Keratinocyte (primary cell): ENCODE measurements around the gene ABCA3.

Source experiments
- CTCF ChIP-seq, 3 experiments: IDR thresholded peaks in 1 of 3; conservative IDR thresholded peaks in 1 of 3; optimal IDR thresholded peaks in 1 of 3; 2 replicates in 2 of 3; 3 replicates in 1 of 3; pipeline versions ENCODE3 to v1.5.1; 2011; ENCODE audit warnings: low read length in 3 of 3, mild to moderate bottlenecking in 3 of 3, moderate library complexity in 2 of 3, control low read depth in 1 of 3, inconsistent platforms in 1 of 3; ENCODE audit not compliant: insufficient read depth in 2 of 3; ENCODE audit errors: extremely low read depth in 1 of 3
- EZH2 ChIP-seq: IDR thresholded peaks from one replicate; pipeline ENCODE4 v1.6.1; 2012; ENCODE audit warnings: inconsistent platforms, mild to moderate bottlenecking, low read length, moderate library complexity

GRCh38 chr16:2388139-2388874, 47.8 kb upstream of the ABCA3 start:
- TF ChIP-seq EZH2 (no peak), CTCF (optimal IDR thresholded peaks at IDR 0.05 in 1 of 3, IDR thresholded peaks at IDR 0.05 in 1 of 3, conservative IDR thresholded peaks at IDR 0.05 in 1 of 3; ENCODE audit: extremely low read depth in 1 of 3, insufficient read depth in 2 of 3, low read length in 3 of 3) (no peak)
